Activated CD4-positive, alpha-beta memory T cell treated with anti-CD3 and anti-CD28 coated beads for 36 hours (primary cell): ENCODE data around the gene CHD5. TPM values are rescaled to one million over a fixed set of nuclear protein-coding genes. Genes with fewer than 3 reads are reported as not detected.

Experiments used
- CTCF ChIA-PET: fragments of 350-600 bp; sonication (Branson Sonifier 250); formaldehyde crosslinking; loops from one replicate; lab custom pipeline; 2021; ENCODE audit warnings: antibody characterized with exemption, inconsistent platforms; lab: Charles Lee
- POLR2A ChIA-PET: fragments of 350-600 bp; sonication (Branson Sonifier 250); formaldehyde crosslinking; loops from one replicate; lab custom pipeline; 2021; ENCODE audit warnings: antibody characterized with exemption; lab: Charles Lee
- DNase-seq: peaks from one replicate; pipeline ENCODE4 v3.0.0-alpha.2; 2020
- H3K27ac Mint-ChIP-seq: one replicate; pipeline ENCODE4 v1.8.0; 2021; ENCODE audit warnings: mixed read lengths
- H3K27me3 Mint-ChIP-seq: one replicate; pipeline ENCODE4 v1.8.0; 2021; ENCODE audit warnings: mixed read lengths
- H3K36me3 Mint-ChIP-seq: one replicate; pipeline ENCODE4 v1.8.0; 2021; ENCODE audit warnings: mixed read lengths
- H3K4me1 Mint-ChIP-seq: one replicate; pipeline ENCODE4 v1.8.0; 2021; ENCODE audit warnings: low read depth, mixed read lengths
- H3K4me3 Mint-ChIP-seq: one replicate; pipeline ENCODE4 v1.8.0; 2021; ENCODE audit warnings: mild to moderate bottlenecking, mixed read lengths
- H3K9me3 Mint-ChIP-seq: one replicate; pipeline ENCODE4 v1.8.0; 2021; ENCODE audit warnings: mixed read lengths
- intact Hi-C: fragments of 100-400 bp; cut with micrococcal nuclease; formaldehyde crosslinking; loops from one replicate; pipeline ENCODE4 v1.15.1; 2023
- total RNA-seq, 2 experiments: library from RNA; stranded (reverse); gene quantifications; one replicate each; pipeline ENCODE4 v1.2.3, GENCODE V29; 2021

The CHD5 gene
- total RNA-seq, 2 experiments from 2014 or later: 0.38 to 0.51 TPM

- Mint-ChIP-seq H3K4me1 (no peaks in the 10 kb centered on the region), H3K27ac (no peak overlapping the region), H3K4me3 (no peak overlapping the region), H3K9me3 (no peaks in the 10 kb centered on the region), H3K36me3 (peaks cover 26% of the 10 kb centered on the region), H3K27me3 (no peaks in the 10 kb centered on the region)
- ChIA-PET POLR2A (no interaction called here), CTCF (no interaction called here)
- intact Hi-C loops: no loop called here
- no peak for DNase-seq
Measured at GRCh38 chr1:6095511-6096242, 84.4 kb downstream of the CHD5 start.

GRCh38 chr1:6094801-6095505 is 85.2 kb downstream of the CHD5 start:
- CTCF ChIA-PET: no interaction called here
- Mint-ChIP-seq H3K27me3 (no peaks in the 10 kb centered on the region), H3K9me3 (no peaks in the 10 kb centered on the region), H3K4me3 (no peak overlapping the region), H3K27ac (no peak overlapping the region), H3K4me1 (no peaks in the 10 kb centered on the region), H3K36me3 (peaks cover 27% of the 10 kb centered on the region)
- DNase-seq: no peak
- intact Hi-C loops: no loop called here
- POLR2A ChIA-PET: no interaction called here

- Mint-ChIP-seq H3K36me3 (peaks cover 30% of the 10 kb centered on the region), H3K4me1 (no peaks in the 10 kb centered on the region), H3K27me3 (no peaks in the 10 kb centered on the region), H3K4me3 (no peak overlapping the region), H3K27ac (no peak overlapping the region), H3K9me3 (no peaks in the 10 kb centered on the region)
- intact Hi-C loops: no loop called here
- ChIA-PET POLR2A (no interaction called here), CTCF (no interaction called here)
- no peak for DNase-seq
Measured at GRCh38 chr1:6094246-6094645, 85.9 kb downstream of the CHD5 start.

- no peak overlapping the region for H3K4me3 Mint-ChIP-seq
- ChIA-PET CTCF (no interaction called here), POLR2A (no interaction called here)
- H3K4me1 Mint-ChIP-seq: no peaks in the 10 kb centered on the region
- intact Hi-C loops: no loop called here
- H3K36me3 Mint-ChIP-seq: peaks cover 29% of the 10 kb centered on the region
- H3K27ac Mint-ChIP-seq: no peak overlapping the region
- no peaks in the 10 kb centered on the region for H3K27me3 Mint-ChIP-seq
- no peaks in the 10 kb centered on the region for H3K9me3 Mint-ChIP-seq
- DNase-seq: no peak
Measured at GRCh38 chr1:6093611-6094010, 86.5 kb downstream of the CHD5 start.

- no peaks in the 10 kb centered on the region for H3K9me3 Mint-ChIP-seq
- no peaks in the 10 kb centered on the region for H3K27me3 Mint-ChIP-seq
- H3K4me1 Mint-ChIP-seq: no peaks in the 10 kb centered on the region
- POLR2A ChIA-PET: no interaction called here
- CTCF ChIA-PET: no interaction called here
- DNase-seq: no peak
- intact Hi-C loops: no loop called here
- H3K27ac Mint-ChIP-seq: no peak overlapping the region
- H3K4me3 Mint-ChIP-seq: no peak overlapping the region
- H3K36me3 Mint-ChIP-seq: peaks cover 24% of the 10 kb centered on the region
Measured at GRCh38 chr1:6093071-6093470, 87.0 kb downstream of the CHD5 start.

- peaks cover 18% of the 10 kb centered on the region for H3K36me3 Mint-ChIP-seq
- no peak overlapping the region for H3K27ac Mint-ChIP-seq
Measured at GRCh38 chr1:6092211-6092610, 87.9 kb downstream of the CHD5 start.

GRCh38 chr1:6091823-6092109 is 88.4 kb downstream of the CHD5 start:
- POLR2A ChIA-PET: no interaction called here
- intact Hi-C loops: no loop called here
- no peak for DNase-seq
- no peaks in the 10 kb centered on the region for H3K27me3 Mint-ChIP-seq
- no peaks in the 10 kb centered on the region for H3K4me1 Mint-ChIP-seq
- H3K4me3 Mint-ChIP-seq: no peak overlapping the region
- H3K27ac Mint-ChIP-seq: no peak overlapping the region
- CTCF ChIA-PET: no interaction called here
- H3K9me3 Mint-ChIP-seq: no peaks in the 10 kb centered on the region
- peaks cover 23% of the 10 kb centered on the region for H3K36me3 Mint-ChIP-seq

More at GRCh38 chr1:6092211-6092610, 87.9 kb downstream of the CHD5 start:
- no peak overlapping the region for H3K4me3 Mint-ChIP-seq
- no peaks in the 10 kb centered on the region for H3K4me1 Mint-ChIP-seq
- ChIA-PET CTCF (no interaction called here), POLR2A (no interaction called here)
- H3K9me3 Mint-ChIP-seq: no peaks in the 10 kb centered on the region
- intact Hi-C loops: no loop called here
- no peak for DNase-seq
- H3K27me3 Mint-ChIP-seq: no peaks in the 10 kb centered on the region

- H3K4me3 Mint-ChIP-seq: no peak overlapping the region
- H3K4me1 Mint-ChIP-seq: no peaks in the 10 kb centered on the region
- DNase-seq: no peak
- ChIA-PET POLR2A (no interaction called here), CTCF (no interaction called here)
- H3K36me3 Mint-ChIP-seq: peaks cover 26% of the 10 kb centered on the region
- no peak overlapping the region for H3K27ac Mint-ChIP-seq
- intact Hi-C loops: no loop called here
- H3K27me3 Mint-ChIP-seq: no peaks in the 10 kb centered on the region
- no peaks in the 10 kb centered on the region for H3K9me3 Mint-ChIP-seq
Measured at GRCh38 chr1:6090996-6091822, 88.9 kb downstream of the CHD5 start.

- POLR2A ChIA-PET: no interaction called here
- no peaks in the 10 kb centered on the region for H3K27me3 Mint-ChIP-seq
- H3K36me3 Mint-ChIP-seq: peaks cover 27% of the 10 kb centered on the region
- no peak overlapping the region for H3K4me3 Mint-ChIP-seq
- H3K4me1 Mint-ChIP-seq: no peaks in the 10 kb centered on the region
- no peaks in the 10 kb centered on the region for H3K9me3 Mint-ChIP-seq
- H3K27ac Mint-ChIP-seq: no peak overlapping the region
- intact Hi-C loops: no loop called here
- CTCF ChIA-PET: no interaction called here
- no peak for DNase-seq
Measured at GRCh38 chr1:6090288-6090687, 89.8 kb downstream of the CHD5 start.

GRCh38 chr1:6088956-6089355 is 91.2 kb downstream of the CHD5 start:
- no peaks in the 10 kb centered on the region for H3K9me3 Mint-ChIP-seq
- peaks cover 32% of the 10 kb centered on the region for H3K36me3 Mint-ChIP-seq
- H3K27ac Mint-ChIP-seq: no peak overlapping the region
- H3K4me1 Mint-ChIP-seq: no peaks in the 10 kb centered on the region
- no peak for DNase-seq
- no peak overlapping the region for H3K4me3 Mint-ChIP-seq
- ChIA-PET POLR2A (no interaction called here), CTCF (no interaction called here)
- intact Hi-C loops: no loop called here
- no peaks in the 10 kb centered on the region for H3K27me3 Mint-ChIP-seq

- POLR2A ChIA-PET: no interaction called here
- no peak overlapping the region for H3K27ac Mint-ChIP-seq
- DNase-seq: no peak
- intact Hi-C loops: no loop called here
- no peaks in the 10 kb centered on the region for H3K4me1 Mint-ChIP-seq
- no peaks in the 10 kb centered on the region for H3K9me3 Mint-ChIP-seq
- peaks cover 33% of the 10 kb centered on the region for H3K36me3 Mint-ChIP-seq
- no peak overlapping the region for H3K4me3 Mint-ChIP-seq
- CTCF ChIA-PET: no interaction called here
- H3K27me3 Mint-ChIP-seq: no peaks in the 10 kb centered on the region
Measured at GRCh38 chr1:6087958-6088357, 92.2 kb downstream of the CHD5 start.

GRCh38 chr1:6087377-6087772 is 92.7 kb downstream of the CHD5 start:
- no peaks in the 10 kb centered on the region for H3K27me3 Mint-ChIP-seq
- no peak overlapping the region for H3K27ac Mint-ChIP-seq
- no peaks in the 10 kb centered on the region for H3K9me3 Mint-ChIP-seq
- H3K4me3 Mint-ChIP-seq: no peak overlapping the region
- ChIA-PET POLR2A (no interaction called here), CTCF (no interaction called here)
- DNase-seq: no peak
- H3K4me1 Mint-ChIP-seq: no peaks in the 10 kb centered on the region
- intact Hi-C loops: no loop called here
- H3K36me3 Mint-ChIP-seq: peaks cover 36% of the 10 kb centered on the region
